ENCODE measurements around the gene ATP2B2.
"Not testable (repeated sequence)": the region's sequence is repeated elsewhere in the genome, so short reads cannot be mapped to it uniquely, and the experiment has no call there.

The ATP2B2 gene

GRCh38 chr3:10317311-10317960 is 187.9 kb downstream of the ATP2B2 start:
- DNase-seq: no peak

GRCh38 chr3:10315771-10316344 is 189.5 kb downstream of the ATP2B2 start:
- DNase-seq: no peak

- DNase-seq: no peak
Measured at GRCh38 chr3:10315101-10315500, 190.3 kb downstream of the ATP2B2 start.

DNA sequence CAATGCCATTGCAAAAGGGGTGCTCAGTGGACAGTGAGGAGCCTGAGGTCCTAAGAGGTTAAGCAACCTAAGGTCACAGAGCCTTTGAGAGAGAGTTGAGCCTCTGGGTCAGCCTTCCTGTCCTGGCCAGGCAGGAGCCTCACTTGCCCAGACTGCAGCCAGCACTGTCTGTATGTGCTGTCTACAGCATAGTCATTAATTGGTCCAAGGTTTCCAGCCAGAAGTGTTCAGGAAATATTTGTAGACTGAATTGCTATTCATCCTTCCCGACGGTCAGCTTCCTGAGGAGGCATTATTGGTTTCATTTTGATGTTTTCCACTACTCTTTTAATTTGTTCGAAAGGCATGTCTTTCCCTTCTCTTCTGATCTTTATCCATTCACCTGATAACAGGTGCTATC is 192.5 kb downstream of the ATP2B2 start:
- DNase-seq: no peak

GRCh38 chr3:10312391-10312790 is 193.0 kb downstream of the ATP2B2 start:
- DNase-seq: no peak

- no peak for DNase-seq
Measured at GRCh38 chr3:10311710-10312109, 193.7 kb downstream of the ATP2B2 start.

DNA sequence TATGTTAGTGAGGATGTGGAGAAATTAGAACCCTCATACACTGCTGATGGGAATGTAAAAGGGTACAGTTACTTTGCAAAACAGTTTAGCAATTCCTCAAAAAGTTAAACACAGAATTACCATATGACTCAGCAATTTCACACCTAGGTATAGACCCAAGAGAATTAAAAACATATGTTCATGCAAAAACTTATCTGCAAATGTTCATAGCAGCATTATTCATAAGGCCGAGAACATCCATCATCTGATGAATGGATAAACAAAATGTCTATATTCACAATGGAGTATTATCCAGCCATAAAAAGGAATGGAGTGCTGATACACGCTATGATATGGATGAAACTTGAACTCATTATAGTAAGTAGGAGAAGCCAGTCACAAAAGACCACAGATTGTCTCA is 194.8 kb downstream of the ATP2B2 start:
- DNase-seq: no peak

- no peak for DNase-seq
Measured at GRCh38 chr3:10309736-10310135, 195.7 kb downstream of the ATP2B2 start.

GRCh38 chr3:10308678-10309077 is 196.7 kb downstream of the ATP2B2 start:
- no peak for DNase-seq

GRCh38 chr3:10306156-10306555 is 199.2 kb downstream of the ATP2B2 start:
- DNase-seq: no peak

- DNase-seq: no peak
Measured at GRCh38 chr3:10305331-10305902, 200.0 kb downstream of the ATP2B2 start.

DNA sequence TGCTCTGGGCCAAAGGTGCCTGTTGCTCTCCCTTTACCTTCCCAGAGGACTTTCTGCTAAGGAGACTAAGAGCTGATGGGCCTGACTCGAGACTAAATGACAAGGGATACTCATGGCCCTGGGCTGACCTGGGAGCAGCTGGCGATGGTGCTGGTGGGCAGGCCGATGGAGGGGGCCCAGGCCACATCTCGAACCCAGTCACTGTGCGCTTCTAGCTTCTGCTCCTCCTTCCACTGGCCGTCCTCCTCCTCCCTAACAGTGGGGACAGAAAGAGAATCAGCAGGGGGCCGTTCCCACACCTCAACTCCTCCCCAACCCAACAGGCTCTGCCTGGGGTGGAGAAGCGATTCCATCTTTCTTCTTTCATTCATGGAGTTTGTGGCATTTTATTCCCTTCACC is 200.5 kb downstream of the ATP2B2 start:
- no peak for DNase-seq

DNA sequence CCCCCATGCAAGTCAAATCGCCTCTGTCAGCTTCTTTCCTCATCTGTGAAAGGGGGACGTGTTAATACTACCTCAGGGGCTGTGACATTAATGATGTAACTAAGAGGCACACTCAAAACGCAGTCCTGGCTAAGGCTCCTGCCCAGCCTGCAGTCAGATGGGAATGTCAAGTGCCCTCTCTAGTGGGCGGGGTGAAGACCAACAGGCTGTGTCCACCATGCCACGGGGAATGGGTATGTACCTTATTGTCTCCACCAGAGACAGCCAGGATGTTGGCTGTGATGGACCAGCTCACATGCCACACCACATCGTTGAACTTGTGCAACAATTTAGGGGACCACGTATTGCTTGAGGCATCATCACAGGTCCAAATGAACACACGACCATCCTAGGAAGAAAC is 201.6 kb downstream of the ATP2B2 start:
- DNase-seq: no peak

GRCh38 chr3:10303105-10303504 is 202.3 kb downstream of the ATP2B2 start:
- no peak for DNase-seq

DNA sequence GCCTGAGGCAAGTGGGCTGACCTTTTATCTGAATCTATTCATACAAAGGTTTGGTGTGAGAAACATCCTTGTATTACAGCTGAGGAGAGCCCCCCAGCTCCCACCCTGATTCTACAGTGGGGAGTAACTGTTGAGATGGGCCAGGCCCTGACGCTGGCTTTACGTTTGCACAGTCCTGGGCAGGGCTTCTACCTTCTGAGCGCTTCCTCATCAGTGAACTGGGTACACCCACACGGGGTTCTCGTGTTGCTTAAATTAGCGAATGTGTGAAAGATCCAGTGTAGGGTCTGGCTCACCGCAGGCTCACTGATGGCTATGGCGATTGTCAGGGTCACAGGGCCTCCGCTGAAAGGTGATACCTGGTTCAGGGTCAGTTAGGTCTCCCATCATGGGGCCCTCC is 205.3 kb downstream of the ATP2B2 start:
- no peak for DNase-seq

GRCh38 chr3:10299679-10300078 is 205.7 kb downstream of the ATP2B2 start:
- DNase-seq: no peak

DNA sequence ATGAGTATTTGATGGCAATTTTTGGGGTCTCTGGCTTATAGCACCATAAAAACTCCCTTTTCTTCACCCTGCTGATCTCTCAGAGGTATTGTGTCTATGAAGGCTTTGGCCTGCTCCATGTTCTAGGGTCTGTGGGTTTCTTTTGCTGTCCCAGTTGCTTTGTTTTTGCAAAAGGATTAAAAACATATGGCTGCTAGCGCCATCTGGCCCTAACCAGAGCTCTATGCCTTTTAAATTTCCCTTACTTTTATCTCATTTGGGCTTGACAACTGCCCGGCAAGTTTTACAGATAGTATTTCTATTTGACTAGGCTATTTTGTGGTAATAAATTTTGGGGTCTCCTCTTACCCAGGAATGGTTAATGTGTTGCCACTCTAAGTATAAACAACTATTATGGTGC is 206.2 kb downstream of the ATP2B2 start:
- DNase-seq: no peak

DNA sequence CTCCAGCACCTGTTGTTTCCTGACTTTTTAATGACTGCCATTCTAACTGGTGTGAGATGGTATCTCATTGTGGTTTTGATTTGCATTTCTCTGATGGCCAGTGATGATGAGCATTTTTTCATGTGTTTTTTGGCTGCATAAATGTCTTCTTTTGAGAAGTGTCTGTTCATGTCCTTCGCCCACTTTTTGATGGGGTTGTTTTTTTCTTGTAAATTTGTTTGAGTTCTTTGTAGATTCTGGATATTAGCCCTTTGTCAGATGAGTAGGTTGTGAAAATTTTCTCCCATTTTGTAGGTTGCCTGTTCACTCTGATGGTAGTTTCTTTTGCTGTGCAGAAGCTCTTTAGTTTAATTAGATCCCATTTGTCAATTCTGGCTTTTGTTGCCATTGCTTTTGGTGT is 207.3 kb downstream of the ATP2B2 start:
- not testable (repeated sequence) for DNase-seq

- no peak for DNase-seq
Measured at GRCh38 chr3:10294030-10294586, 211.3 kb downstream of the ATP2B2 start.

GRCh38 chr3:10292505-10293419 is 212.6 kb downstream of the ATP2B2 start, which contains the start of gene GHRL:
GHRL (minus strand) TSS chr3:10292947; CDS start chr3:10290180, 2,767 bp downstream.
- DNase-seq: no peak

DNA sequence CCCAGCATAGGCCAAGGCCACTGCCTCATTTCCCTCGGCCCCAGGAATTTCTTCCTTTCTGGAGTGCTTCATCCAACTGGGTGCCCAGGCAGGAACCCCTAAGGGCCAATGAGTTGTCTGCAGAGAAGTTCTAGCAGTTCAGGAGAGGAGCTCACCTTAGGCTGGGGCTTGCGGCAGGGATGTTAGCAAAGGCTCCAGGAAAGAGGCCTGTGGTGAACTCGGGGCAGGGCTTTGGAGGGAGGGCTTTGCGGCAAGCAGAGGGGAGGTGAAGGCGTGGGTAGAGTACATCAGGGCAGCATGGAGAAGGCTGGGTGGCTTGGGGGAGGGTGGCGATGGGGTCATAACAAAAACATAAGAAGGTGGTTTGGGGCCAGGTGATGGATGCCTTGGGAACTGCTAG is 213.7 kb downstream of the ATP2B2 start:
- DNase-seq: no peak

- DNase-seq: no peak
Measured at GRCh38 chr3:10290481-10291176, 214.8 kb downstream of the ATP2B2 start.

Measured in retina (tissue), 1 donor.